Omental fat pad (tissue), 4 donors: ENCODE data around the gene RPLP1. TPM values are rescaled to one million over a fixed set of nuclear protein-coding genes. Genes with fewer than 3 reads are reported as not detected.

Experiments used
- ATAC-seq: fragments of 150-250 bp; one replicate; pipeline ENCODE4 v1.9.1; 2016; ENCODE audit warnings: mild to moderate bottlenecking, moderate library complexity; ENCODE audit not compliant: low FRiP score
- DNase-seq: peaks from one replicate; pipeline ENCODE4 v3.0.0-alpha.2; 2019; ENCODE audit warnings: low spot score
- CTCF ChIP-seq, 3 donors: fragments of 450-650 bp; IDR thresholded peaks; one replicate each; pipeline ENCODE4 v1.5.1; 2016 to 2017; ENCODE audit warnings: antibody characterized with exemption in 3 of 3, mild to moderate bottlenecking in 3 of 3, moderate library complexity in 2 of 3
- total RNA-seq, 4 donors: library from RNA; depleted of rRNA; stranded (reverse); fragments of >200 nt; gene quantifications; one replicate each; pipeline ENCODE4 v1.1.0, GENCODE V29; 2016

The RPLP1 gene
- total RNA-seq, 4 donors from 2014 or later = 539 to 795 (median 579) TPM

GRCh38 chr15:69422336-69422895 is 30.2 kb upstream of the RPLP1 start:
- TF ChIP-seq CTCF (IDR thresholded peaks at IDR 0.05) = no peak
- no peak for DNase-seq
- ATAC-seq = no peak

GRCh38 chr15:69424001-69424400 is 28.6 kb upstream of the RPLP1 start:
- DNase-seq (no peak), ATAC-seq (no peak)
- TF ChIP-seq CTCF (IDR thresholded peaks at IDR 0.05) = no peak

- DNase-seq (no peak), ATAC-seq (no peak)
Measured at GRCh38 chr15:69424748-69425413, 27.7 kb upstream of the RPLP1 start.

GRCh38 chr15:69433831-69434230 is 18.8 kb upstream of the RPLP1 start:
- no peak for TF ChIP-seq CTCF (IDR thresholded peaks at IDR 0.05)
- DNase-seq = no peak
- no peak for ATAC-seq

More at GRCh38 chr15:69424748-69425413, 27.7 kb upstream of the RPLP1 start:
- no peak for TF ChIP-seq CTCF (IDR thresholded peaks at IDR 0.05)

GRCh38 chr15:69434238-69434637 is 18.4 kb upstream of the RPLP1 start:
- ATAC-seq (no peak), DNase-seq (no peak)
- TF ChIP-seq CTCF (IDR thresholded peaks at IDR 0.05) = no peak

- DNase-seq (no peak), ATAC-seq (no peak)
Measured at GRCh38 chr15:69434679-69435078, 17.9 kb upstream of the RPLP1 start.

More at GRCh38 chr15:69434679-69435078, 17.9 kb upstream of the RPLP1 start:
- no peak for TF ChIP-seq CTCF (IDR thresholded peaks at IDR 0.05)
